Epithelial cell of proximal tubule (primary cell): Measurements from ENCODE around the gene EDARADD. TPM values are rescaled to one million over a fixed set of nuclear protein-coding genes. Genes with fewer than 3 reads are reported as not detected.
"Not testable (repeated sequence)": the region's sequence is repeated elsewhere in the genome, so short reads cannot be mapped to it uniquely, and the experiment has no call there.

ENCODE experiments used
- DNase-seq: peaks from one replicate; pipeline ENCODE4 v3.0.0-alpha.2; 2011; ENCODE audit warnings: low read depth
- H3K4me3 ChIP-seq: 2 replicates; pipeline ENCODE4 v1.5.1; 2011; ENCODE audit warnings: low read depth, mild to moderate bottlenecking, low read length
- CTCF ChIP-seq: conservative IDR thresholded peaks from 2 replicates; pipeline ENCODE4 v1.5.1; 2012; ENCODE audit warnings: low read depth, mild to moderate bottlenecking, low read length
- total RNA-seq: library from RNA; depleted of rRNA; stranded (reverse); fragments of >200 nt; gene quantifications from 2 replicates; pipeline ENCODE4 v1.2.3, GENCODE V29; 2015

The EDARADD gene
- total RNA-seq, 1 donor from 2014 or later, result 1.1 TPM

DNA sequence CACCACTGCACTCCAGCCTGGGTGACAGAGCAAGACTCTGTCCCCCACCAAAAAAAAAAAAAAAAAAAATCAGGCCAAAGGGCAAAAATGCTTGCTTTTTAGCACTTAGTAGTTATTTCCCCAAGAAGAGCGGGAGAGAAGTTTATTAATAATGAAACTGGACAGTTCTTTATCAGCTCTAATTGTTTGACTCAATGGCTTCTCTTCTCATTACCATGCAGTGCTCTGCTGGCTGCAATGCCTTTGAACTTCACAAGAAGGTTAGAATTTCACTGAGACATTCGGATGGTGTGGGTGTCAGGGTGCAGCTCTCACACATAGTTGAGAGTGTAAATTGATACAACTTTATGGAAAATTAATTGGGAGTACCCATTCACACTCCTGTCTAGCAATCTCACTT lies 63.7 kb downstream of the EDARADD start:
- DNase-seq, result no peak
- TF ChIP-seq CTCF, result no peak
- H3K4me3 ChIP-seq, result no peak overlapping the region

DNA sequence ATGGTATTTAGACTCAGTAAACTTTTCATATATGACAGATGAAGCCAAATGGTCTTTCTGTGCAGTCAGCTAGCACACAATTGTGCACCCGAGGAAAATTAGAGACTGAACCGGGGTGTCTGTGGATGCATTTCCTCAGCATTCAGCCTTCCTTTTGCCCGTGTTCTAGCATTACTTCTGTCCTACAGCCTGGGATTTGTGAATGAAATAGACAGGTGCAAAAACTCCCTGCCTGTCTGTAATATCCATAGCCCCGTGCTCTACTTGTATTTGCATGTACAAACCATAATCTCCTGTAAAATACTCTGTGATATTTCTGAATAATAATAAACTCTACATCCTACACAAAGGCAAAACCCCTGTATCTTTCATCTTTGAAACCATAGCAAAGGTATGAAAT lies 64.9 kb downstream of the EDARADD start:
- no peak overlapping the region for H3K4me3 ChIP-seq
- TF ChIP-seq CTCF, result no peak
- no peak for DNase-seq

GRCh38 chr1:236460103-236460502 lies 66.0 kb downstream of the EDARADD start:
- no peak for DNase-seq
- TF ChIP-seq CTCF, result no peak
- H3K4me3 ChIP-seq, result no peak overlapping the region

DNA sequence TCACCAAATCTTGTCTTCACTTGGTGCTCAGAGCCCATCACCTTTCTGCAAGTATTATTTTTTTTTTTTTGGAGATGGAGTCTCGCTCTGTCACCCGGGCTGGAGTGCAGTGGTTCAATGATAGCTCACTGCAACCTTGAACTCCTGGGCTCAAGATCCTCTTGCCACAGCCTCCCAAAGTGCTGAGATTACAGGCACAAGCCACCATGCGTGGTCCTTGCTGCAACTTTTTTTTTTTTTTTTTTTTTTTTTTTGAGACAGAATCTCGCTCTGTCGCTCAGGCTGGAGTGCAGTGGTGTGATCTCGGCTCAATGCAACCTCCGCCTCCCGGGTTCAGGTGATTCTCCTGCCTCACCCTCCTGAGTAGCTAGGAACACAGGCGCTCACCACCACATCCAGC lies 70.1 kb downstream of the EDARADD start:
- not testable (repeated sequence) for H3K4me3 ChIP-seq, DNase-seq

DNA sequence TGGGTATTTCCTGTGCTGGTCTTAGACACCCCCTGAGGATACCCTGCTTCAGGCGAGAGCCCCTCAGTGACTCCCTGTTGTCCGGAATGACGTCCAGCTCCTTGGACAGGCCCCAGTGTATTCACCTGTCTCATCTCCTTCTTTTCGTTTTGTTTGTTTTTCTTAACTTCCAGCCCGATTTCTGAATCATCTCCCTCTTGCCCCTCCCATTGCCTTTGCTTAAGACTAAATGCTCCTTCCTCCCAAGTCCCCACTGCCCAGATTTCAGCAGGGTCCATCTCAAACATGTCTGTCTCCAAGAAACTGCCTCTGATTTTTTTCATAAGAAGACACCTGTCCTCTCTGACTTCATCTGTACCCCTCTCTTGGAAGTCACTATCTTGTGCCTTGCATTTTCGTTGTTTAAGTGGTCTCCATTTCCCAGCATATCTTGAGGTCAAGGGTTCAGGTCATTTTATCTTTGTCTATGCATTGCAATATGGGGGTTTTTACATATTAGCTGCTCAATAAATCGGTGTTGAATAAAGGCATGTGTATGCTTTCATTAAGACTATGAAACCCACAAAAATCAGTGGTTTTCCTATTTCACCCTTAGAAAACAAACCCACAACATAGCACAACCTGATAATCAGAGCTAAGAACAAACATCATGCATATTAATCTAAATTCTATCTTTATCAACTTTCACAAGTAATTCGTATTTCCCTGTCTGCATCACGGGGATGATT lies 71.3 kb downstream of the EDARADD start:
- no peak for DNase-seq
- no peak overlapping the region for H3K4me3 ChIP-seq
- no peak for TF ChIP-seq CTCF

DNA sequence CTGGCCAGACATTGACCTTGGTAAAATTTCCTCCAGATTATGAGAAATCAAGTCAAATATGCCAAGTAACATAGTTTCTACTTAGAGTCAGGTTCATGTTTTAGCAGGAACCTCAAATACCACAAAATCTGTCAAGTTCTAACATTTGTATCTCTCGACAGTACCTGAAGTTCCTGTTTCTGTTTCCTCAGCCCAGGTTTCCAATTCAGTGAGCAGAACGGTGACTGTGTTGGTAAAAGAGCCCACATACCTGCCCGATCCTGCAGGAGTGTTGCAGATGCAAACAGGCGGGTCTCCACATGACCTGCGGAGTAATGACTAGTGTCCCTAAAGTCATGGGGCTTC lies 71.8 kb downstream of the EDARADD start:
- no peak overlapping the region for H3K4me3 ChIP-seq
- DNase-seq, result no peak
- no peak for TF ChIP-seq CTCF

- no peak for DNase-seq
- no peak overlapping the region for H3K4me3 ChIP-seq
- TF ChIP-seq CTCF, result no peak
Measured at GRCh38 chr1:236467327-236467641, 73.2 kb downstream of the EDARADD start.
